Liver (tissue), 9 donors: ENCODE data around the gene NOS1AP. TPM values are rescaled to one million over a fixed set of nuclear protein-coding genes. Genes with fewer than 3 reads are reported as not detected.

ENCODE experiments used
- DNase-seq: peaks from one replicate; pipeline ENCODE4 v3.0.0-alpha.2; 2017; ENCODE audit warnings: low spot score
- H3K27ac ChIP-seq, 2 donors: one replicate each; pipeline ENCODE4 v1.7.0; 2013; ENCODE audit warnings: inconsistent platforms in 2 of 2, low read length in 2 of 2, control low read depth in 1 of 2, low read depth in 1 of 2, mild to moderate bottlenecking in 1 of 2
- H3K27me3 ChIP-seq, 4 donors: one replicate each; pipeline versions ENCODE4 v1.6.1 to v1.7.0; 2013; ENCODE audit warnings: low read length in 3 of 4, inconsistent platforms in 1 of 4, mild to moderate bottlenecking in 1 of 4, moderate library complexity in 1 of 4; ENCODE audit not compliant: control insufficient read depth in 4 of 4, insufficient read depth in 4 of 4
- H3K36me3 ChIP-seq, 4 donors: one replicate each; pipeline versions ENCODE4 v1.6.1 to v1.7.0; 2013; ENCODE audit warnings: low read length in 3 of 4, mild to moderate bottlenecking in 3 of 4, low read depth in 1 of 4, moderate library complexity in 1 of 4; ENCODE audit not compliant: control insufficient read depth in 4 of 4, insufficient read depth in 3 of 4
- H3K4me1 ChIP-seq, 4 donors: one replicate each; pipeline versions ENCODE4 v1.6.1 to v1.7.0; 2013; ENCODE audit warnings: low read length in 3 of 4, mild to moderate bottlenecking in 3 of 4, moderate library complexity in 1 of 4; ENCODE audit not compliant: control insufficient read depth in 4 of 4, insufficient read depth in 4 of 4
- H3K4me3 ChIP-seq, 3 donors: one replicate each; pipeline versions ENCODE4 v1.6.1 to v1.7.0; 2013; ENCODE audit warnings: low read length in 3 of 3, control low read depth in 1 of 3, low read depth in 1 of 3, mild to moderate bottlenecking in 1 of 3
- H3K9ac ChIP-seq, 2 donors: one replicate each; pipeline ENCODE4 v1.7.0; 2013; ENCODE audit warnings: low read length in 2 of 2, mild to moderate bottlenecking in 2 of 2, moderate library complexity in 2 of 2, control low read depth in 1 of 2, low read depth in 1 of 2
- H3K9me3 ChIP-seq, 4 donors: one replicate each; pipeline versions ENCODE4 v1.6.1 to v1.7.0; 2013; ENCODE audit warnings: low read length in 3 of 4; ENCODE audit not compliant: control insufficient read depth in 4 of 4
- FOXA2 ChIP-seq: IDR thresholded peaks from 2 replicates; pipeline ENCODE4 v1.6.1; 2016; ENCODE audit warnings: antibody characterized with exemption
- GABPA ChIP-seq, 2 donors: IDR thresholded peaks in 1 of 2; conservative IDR thresholded peaks in 1 of 2; 2 replicates each; pipeline ENCODE4 v1.6.1; 2016; ENCODE audit warnings: antibody characterized with exemption in 2 of 2, mild to moderate bottlenecking in 1 of 2, moderate library complexity in 1 of 2
- HNF4A ChIP-seq, 2 donors: conservative IDR thresholded peaks; 2 replicates each; pipeline ENCODE4 v1.6.1; 2016; ENCODE audit warnings: antibody characterized with exemption in 2 of 2, mild to moderate bottlenecking in 2 of 2
- HNF4G ChIP-seq: IDR thresholded peaks from 2 replicates; pipeline ENCODE4 v1.6.1; 2016; ENCODE audit warnings: antibody characterized with exemption
- JUND ChIP-seq, 2 donors: IDR thresholded peaks; 2 replicates each; pipeline ENCODE4 v1.6.1; 2016; ENCODE audit warnings: antibody characterized with exemption in 2 of 2
- MAX ChIP-seq: IDR thresholded peaks from 2 replicates; pipeline ENCODE4 v1.6.1; 2016; ENCODE audit warnings: antibody characterized with exemption
- NR2F2 ChIP-seq: IDR thresholded peaks from 2 replicates; pipeline ENCODE4 v1.6.1; 2016; ENCODE audit warnings: antibody characterized with exemption
- REST ChIP-seq: IDR thresholded peaks from 2 replicates; pipeline ENCODE4 v1.6.1; 2016; ENCODE audit warnings: antibody characterized with exemption, mild to moderate bottlenecking
- RXRA ChIP-seq, 2 donors: IDR thresholded peaks; 2 replicates each; pipeline ENCODE4 v1.6.1; 2017 to 2018; ENCODE audit warnings: antibody characterized with exemption in 2 of 2, mild to moderate bottlenecking in 1 of 2
- SP1 ChIP-seq: IDR thresholded peaks from 2 replicates; pipeline ENCODE4 v1.6.1; 2018; ENCODE audit warnings: antibody characterized with exemption, mild to moderate bottlenecking
- ZBTB33 ChIP-seq: IDR thresholded peaks from 2 replicates; pipeline ENCODE4 v1.6.1; 2016; ENCODE audit warnings: antibody characterized with exemption
- WGBS: extraction: QIAGEN DNeasy Blood & Tissue Kit; methylation state at CpG from one replicate; pipeline ENCODE4 v1.1.7; 2013; 5-methylcytosine and 5-hydroxymethylcytosine counted together
- polyA plus RNA-seq, 2 donors: library from polyadenylated mRNA; stranded (reverse) in 1 of 2; unstranded in 1 of 2; fragments of 200-250 nt in 1 of 2; fragments of >200 nt in 1 of 2; fragmentation: Nextera tagmentation in 1 of 2; extraction: Ambion mirVana in 1 of 2; gene quantifications; one replicate each; pipeline versions ENCODE4 v1.2.1 to v1.2.3, GENCODE V29; 2013 to 2015
- total RNA-seq, 2 donors: library from RNA; depleted of rRNA; stranded (reverse); fragments of >200 nt; gene quantifications; one replicate each; pipeline ENCODE4 v1.2.3, GENCODE V29; 2014
- donor health status: healthy.
- donor health status: healthy.
- donor health status: healthy.
- donor health status: healthy.
- donor health status: healthy.

NOS1AP gene
- total and polyA plus RNA-seq, 4 donors, result 1.4 to 13.0 (median 4.5) TPM

- H3K4me1 ChIP-seq, result no peaks in the 10 kb centered on the region
- H3K27ac ChIP-seq, result no peak overlapping the region
- no peak overlapping the region for H3K9ac ChIP-seq
- no peak overlapping the region for H3K4me3 ChIP-seq
- DNase-seq, result no peak
- WGBS, result 58% methylated on average over 5 of the region's 5 CpGs
- peak in 1 of 2 donors; percentile 33 for TF ChIP-seq RXRA (IDR thresholded peaks at IDR 0.05)
- TF ChIP-seq JUND (IDR thresholded peaks at IDR 0.05), result no peak
- peak in 1 of 2 donors; percentile 43 for TF ChIP-seq HNF4A (conservative IDR thresholded peaks at IDR 0.05)
- no peaks in the 10 kb centered on the region for H3K36me3 ChIP-seq
- no peaks in the 10 kb centered on the region for H3K9me3 ChIP-seq
- peaks cover 0 to 2% (median 0%) of the 10 kb centered on the region in 4 donors for H3K27me3 ChIP-seq
Measured at GRCh38 chr1:162405800-162406199, 336.3 kb downstream of the NOS1AP start.

- H3K4me1 ChIP-seq, result no peaks in the 10 kb centered on the region
- H3K27me3 ChIP-seq, result peaks cover 0 to under 1% (median 0%) of the 10 kb centered on the region in 4 donors
- H3K36me3 ChIP-seq, result no peaks in the 10 kb centered on the region
- H3K9ac ChIP-seq, result no peak overlapping the region
- H3K27ac ChIP-seq, result no peak overlapping the region
- no peaks in the 10 kb centered on the region for H3K9me3 ChIP-seq
- no peak overlapping the region for H3K4me3 ChIP-seq
- no peak for DNase-seq
- no peak for TF ChIP-seq HNF4G
- no peak for TF ChIP-seq HNF4A (conservative IDR thresholded peaks at IDR 0.05)
- no peak for TF ChIP-seq NR2F2
- no peak for TF ChIP-seq REST
- no peak for TF ChIP-seq MAX
- no peak for TF ChIP-seq ZBTB33
- no peak for TF ChIP-seq FOXA2
- no peak for TF ChIP-seq SP1
- 92% methylated on average over 2 of the region's 2 CpGs for WGBS
Measured at GRCh38 chr1:162406811-162407210, 337.3 kb downstream of the NOS1AP start.

GRCh38 chr1:162407539-162407938 is 338.0 kb downstream of the NOS1AP start:
- Histone ChIP-seq H3K4me3 (no peak overlapping the region), H3K9me3 (no peaks in the 10 kb centered on the region), H3K27me3 (peaks cover 0 to 6% (median 0%) of the 10 kb centered on the region in 4 donors), H3K4me1 (no peaks in the 10 kb centered on the region), H3K27ac (no peak overlapping the region), H3K36me3 (no peaks in the 10 kb centered on the region), H3K9ac (no peak overlapping the region)
- WGBS, result 93% methylated on average over 1 of the region's 1 CpG
- DNase-seq, result no peak
- TF ChIP-seq REST, result no peak
- no peak for TF ChIP-seq GABPA (IDR thresholded peaks at IDR 0.05 in 1 of 2, conservative IDR thresholded peaks at IDR 0.05 in 1 of 2)
- TF ChIP-seq JUND (IDR thresholded peaks at IDR 0.05), result no peak
